Duodenal mucosa (tissue), 2 donors: ENCODE data around the gene BIRC5.

ENCODE experiments used
- H3K27ac ChIP-seq: one replicate; pipeline ENCODE4 v1.7.0; 2013; ENCODE audit warnings: low read depth, low read length
- H3K27me3 ChIP-seq, 2 donors: one replicate each; pipeline ENCODE4 v1.7.0; 2013; ENCODE audit warnings: low read length in 2 of 2, control low read depth in 1 of 2; ENCODE audit not compliant: insufficient read depth in 2 of 2, control insufficient read depth in 1 of 2
- H3K36me3 ChIP-seq, 2 donors: one replicate each; pipeline ENCODE4 v1.7.0; 2013; ENCODE audit warnings: low read length in 2 of 2, control low read depth in 1 of 2; ENCODE audit not compliant: insufficient read depth in 2 of 2, control insufficient read depth in 1 of 2
- H3K4me1 ChIP-seq, 2 donors: one replicate each; pipeline ENCODE4 v1.7.0; 2013; ENCODE audit warnings: low read length in 2 of 2, control low read depth in 1 of 2; ENCODE audit not compliant: insufficient read depth in 2 of 2, control insufficient read depth in 1 of 2
- H3K4me3 ChIP-seq, 2 donors: one replicate each; pipeline ENCODE4 v1.7.0; 2013; ENCODE audit warnings: low read length in 2 of 2, low read depth in 1 of 2
- H3K9ac ChIP-seq, 2 donors: one replicate each; pipeline ENCODE4 v1.7.0; 2013; ENCODE audit warnings: low read length in 2 of 2, low read depth in 1 of 2
- H3K9me3 ChIP-seq, 2 donors: one replicate each; pipeline ENCODE4 v1.7.0; 2013; ENCODE audit warnings: low read length in 2 of 2, control low read depth in 1 of 2; ENCODE audit not compliant: control insufficient read depth in 1 of 2

Gene BIRC5

DNA sequence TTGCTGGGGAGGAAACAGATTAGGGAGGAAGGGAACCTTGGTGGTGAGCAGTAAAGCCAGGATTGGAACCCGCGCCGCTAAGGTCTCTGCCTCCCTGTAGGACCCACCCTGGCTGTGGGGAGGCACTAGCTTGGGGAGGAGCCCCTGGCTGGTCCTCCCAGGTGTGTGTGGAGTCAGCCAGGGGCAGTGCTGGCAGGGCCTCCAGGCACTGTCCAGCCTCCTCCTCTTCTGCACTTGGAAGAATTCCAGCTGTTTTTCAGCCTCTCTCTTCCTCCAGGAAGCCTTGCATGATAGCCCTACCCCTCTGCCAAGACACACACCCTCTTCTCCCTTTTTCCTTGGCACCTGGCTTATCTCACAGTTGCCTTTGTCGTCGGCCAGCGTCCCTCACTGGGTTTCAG lies 52.2 kb downstream of the BIRC5 start:
- H3K4me3 ChIP-seq: no peak overlapping the region
- H3K4me1 ChIP-seq: peaks cover 27 to 28% of the 10 kb centered on the region in 2 donors
- H3K27ac ChIP-seq: no peak overlapping the region
- peaks cover 0 to 5% of the 10 kb centered on the region in 2 donors for H3K27me3 ChIP-seq
- H3K9ac ChIP-seq: no peak overlapping the region
- H3K36me3 ChIP-seq: no peaks in the 10 kb centered on the region
- H3K9me3 ChIP-seq: no peaks in the 10 kb centered on the region

GRCh38 chr17:78266771-78267170 lies 52.7 kb downstream of the BIRC5 start:
- Histone ChIP-seq H3K36me3 (no peaks in the 10 kb centered on the region), H3K4me1 (peaks cover 27 to 28% of the 10 kb centered on the region in 2 donors), H3K9ac (no peak overlapping the region), H3K27ac (no peak overlapping the region), H3K9me3 (no peaks in the 10 kb centered on the region), H3K27me3 (peaks cover 0 to 5% of the 10 kb centered on the region in 2 donors), H3K4me3 (no peak overlapping the region)

DNA sequence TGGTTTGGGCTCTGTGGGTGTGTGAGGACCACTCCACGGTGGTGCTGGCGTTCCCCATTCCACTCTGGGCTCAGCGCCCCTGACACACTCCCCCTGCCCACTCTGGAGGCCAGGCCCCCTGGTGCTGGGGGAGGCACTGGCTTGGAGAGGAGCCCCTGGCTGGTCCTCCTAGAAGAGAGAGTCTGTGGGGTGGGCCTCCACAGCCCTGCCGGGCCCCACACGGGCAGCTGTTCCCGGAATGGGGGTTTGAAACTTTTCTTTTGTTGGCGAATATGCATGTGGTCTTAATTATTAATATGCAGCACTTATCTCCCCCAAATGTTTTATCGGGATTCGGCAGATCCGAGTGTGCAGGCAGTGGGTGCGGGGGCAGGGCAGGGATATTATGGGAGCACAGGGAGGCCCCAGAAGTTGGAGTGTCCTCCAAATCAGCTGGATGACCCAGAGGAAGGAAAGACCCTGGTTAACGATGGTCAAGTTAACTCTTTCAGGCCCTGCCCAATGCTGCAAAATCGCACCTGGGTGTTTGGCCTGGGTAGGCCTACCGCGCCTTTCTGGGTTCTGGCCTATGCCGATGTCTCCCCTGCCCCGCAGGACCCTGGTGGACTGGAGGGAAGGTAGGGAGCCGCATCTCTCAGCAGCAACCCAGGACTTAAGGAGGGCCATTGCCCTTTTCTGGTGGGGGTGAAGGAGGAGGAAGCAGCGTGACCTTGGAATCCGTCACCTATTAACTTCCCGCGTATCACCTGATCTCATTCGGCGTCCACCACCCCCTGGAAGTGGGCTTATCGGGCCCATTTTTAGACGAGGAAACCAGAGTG lies 53.4 kb downstream of the BIRC5 start:
- peaks cover 27 to 33% of the 10 kb centered on the region in 2 donors for H3K4me1 ChIP-seq
- H3K9ac ChIP-seq: no peak overlapping the region
- no peaks in the 10 kb centered on the region for H3K9me3 ChIP-seq
- no peak overlapping the region for H3K27ac ChIP-seq
- H3K27me3 ChIP-seq: peaks cover 0 to 5% of the 10 kb centered on the region in 2 donors
- no peaks in the 10 kb centered on the region for H3K36me3 ChIP-seq
- no peak overlapping the region for H3K4me3 ChIP-seq

DNA sequence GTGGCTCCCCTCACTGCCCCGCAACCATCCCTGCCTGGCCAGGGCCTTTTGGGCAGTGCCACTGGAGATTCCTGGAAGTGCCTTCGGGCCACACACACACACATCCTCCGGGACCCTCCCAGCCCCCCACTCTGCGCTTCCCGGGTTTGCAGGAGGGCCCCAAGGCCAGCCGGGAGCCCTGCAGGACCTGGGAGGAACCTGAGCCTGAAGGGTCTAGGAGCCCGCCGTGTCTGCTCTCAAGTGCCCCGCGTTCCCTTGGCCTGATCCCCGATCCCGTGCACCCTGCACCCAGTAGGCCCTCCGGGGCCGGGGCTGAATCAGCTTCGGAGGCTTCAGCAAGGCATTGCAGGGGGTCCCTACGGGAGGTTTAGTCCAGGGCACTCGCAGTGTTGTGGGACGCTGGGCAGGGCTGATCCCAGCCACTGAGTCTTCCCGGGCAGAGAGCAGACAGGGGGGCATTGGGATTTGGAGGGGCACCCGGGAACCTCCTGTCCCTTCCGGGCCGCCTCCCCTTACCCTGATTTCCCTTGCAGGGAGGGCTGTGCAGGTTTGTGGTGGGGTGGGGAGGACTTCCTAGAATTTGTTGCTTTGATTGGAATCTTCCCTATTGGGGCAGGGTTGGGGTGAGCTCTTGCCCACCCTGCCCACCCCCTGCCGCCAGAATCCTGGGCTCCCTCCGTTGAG lies 54.3 kb downstream of the BIRC5 start:
- Histone ChIP-seq H3K36me3 (no peaks in the 10 kb centered on the region), H3K9ac (no peak overlapping the region), H3K4me3 (no peak overlapping the region), H3K4me1 (peaks cover 27 to 36% of the 10 kb centered on the region in 2 donors), H3K27me3 (peaks cover 0 to 5% of the 10 kb centered on the region in 2 donors), H3K27ac (no peak overlapping the region), H3K9me3 (no peaks in the 10 kb centered on the region)

DNA sequence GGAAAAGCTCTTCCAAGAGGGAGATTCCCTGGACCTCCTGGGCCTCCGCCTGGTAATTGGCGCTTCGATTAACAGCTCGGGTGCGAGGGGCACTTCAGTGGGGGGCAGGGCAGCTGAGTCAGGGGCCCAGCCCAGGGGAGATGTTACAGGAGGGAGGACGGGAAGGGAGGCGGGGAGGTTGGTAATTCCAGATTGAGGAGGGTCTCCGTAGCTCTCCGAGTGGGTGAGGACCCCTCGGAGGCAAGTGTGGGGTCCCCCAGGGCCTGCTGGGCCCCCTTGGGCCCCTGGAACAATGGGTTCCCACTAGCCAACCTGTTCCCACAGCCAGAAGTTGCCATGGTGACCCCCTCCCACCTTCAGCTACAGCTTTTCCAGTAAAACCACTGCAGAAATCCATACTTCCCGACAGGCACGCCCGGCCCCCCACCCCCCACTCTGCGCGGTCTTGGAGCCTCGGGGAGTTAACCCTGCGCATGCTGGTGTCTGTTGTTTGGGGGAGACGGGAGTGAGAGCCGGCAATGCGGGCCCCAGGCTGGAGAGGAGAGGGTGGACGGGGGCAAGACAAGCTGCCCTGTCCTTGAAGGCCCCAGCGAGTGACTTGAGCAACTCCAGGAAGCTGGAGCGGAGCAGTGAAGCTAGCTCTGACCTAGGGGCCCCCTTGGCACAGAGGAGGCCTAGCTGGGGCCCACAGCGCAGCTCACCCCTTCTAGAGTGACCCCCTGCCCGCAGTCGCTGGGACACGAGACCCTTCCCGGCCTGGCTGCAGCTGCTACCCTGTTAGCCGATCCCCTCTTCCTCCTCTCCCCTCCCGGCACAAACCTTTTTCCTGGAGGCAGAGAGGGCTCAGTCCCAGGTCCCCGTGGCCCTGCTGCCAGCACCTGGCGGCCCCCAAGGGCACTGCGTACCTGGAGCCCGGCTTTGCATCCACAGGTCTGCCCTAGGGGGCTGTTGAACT lies 55.2 kb downstream of the BIRC5 start:
- Histone ChIP-seq H3K4me3 (peak overlapping the region in 1 of 2 donors; percentile 15), H3K27me3 (peaks cover 0 to 5% of the 10 kb centered on the region in 2 donors), H3K9me3 (no peaks in the 10 kb centered on the region), H3K36me3 (no peaks in the 10 kb centered on the region), H3K9ac (no peak overlapping the region), H3K4me1 (peaks cover 22 to 30% of the 10 kb centered on the region in 2 donors), H3K27ac (no peak overlapping the region)

GRCh38 chr17:78269955-78270381 lies 55.9 kb downstream of the BIRC5 start:
- no peak overlapping the region for H3K4me3 ChIP-seq
- no peak overlapping the region for H3K27ac ChIP-seq

DNA sequence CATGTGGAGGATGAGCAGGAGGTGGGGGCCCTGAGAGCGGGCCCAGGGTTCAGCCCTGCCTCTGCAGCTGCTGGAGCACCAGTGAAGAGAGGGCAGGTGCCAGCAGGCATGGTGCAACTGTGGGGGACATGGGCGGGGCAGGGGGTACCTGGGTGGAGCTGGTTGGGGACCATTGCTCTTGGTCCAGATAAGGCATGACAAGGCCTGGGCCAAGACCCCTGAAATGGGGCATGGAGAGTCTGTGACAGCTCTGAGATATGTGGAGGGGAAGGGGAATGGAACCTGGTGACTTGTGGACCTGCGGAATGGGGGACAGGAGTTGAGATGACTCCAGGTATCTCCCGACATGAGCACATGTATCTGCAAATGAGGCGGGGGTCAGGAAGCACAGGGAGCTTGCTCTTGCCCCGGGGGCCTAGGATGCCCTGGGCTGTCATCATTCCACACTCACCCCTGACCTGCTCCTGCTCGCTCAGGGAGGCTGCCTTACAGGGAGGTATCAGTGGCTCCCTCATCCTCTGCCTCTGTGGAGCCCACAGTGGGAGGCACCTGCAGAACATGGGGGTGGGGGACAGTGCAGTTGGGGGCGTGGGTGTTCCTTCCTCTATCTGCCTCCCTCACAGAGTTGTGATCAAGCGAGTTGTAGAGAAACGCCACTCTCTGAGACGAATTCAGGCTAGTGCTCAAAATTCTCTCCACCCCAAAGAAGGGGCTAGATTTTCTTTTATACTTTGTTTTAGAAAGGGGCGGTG lies 57.5 kb downstream of the BIRC5 start:
- Histone ChIP-seq H3K36me3 (no peaks in the 10 kb centered on the region), H3K4me1 (peaks cover 19 to 21% of the 10 kb centered on the region in 2 donors), H3K9ac (no peak overlapping the region), H3K27me3 (peaks cover 0 to 5% of the 10 kb centered on the region in 2 donors), H3K27ac (no peak overlapping the region), H3K9me3 (no peaks in the 10 kb centered on the region), H3K4me3 (no peak overlapping the region)

More at GRCh38 chr17:78269955-78270381, 55.9 kb downstream of the BIRC5 start:
- Histone ChIP-seq H3K4me1 (peaks cover 22 to 30% of the 10 kb centered on the region in 2 donors), H3K9ac (no peak overlapping the region), H3K9me3 (no peaks in the 10 kb centered on the region), H3K27me3 (peaks cover 0 to 5% of the 10 kb centered on the region in 2 donors), H3K36me3 (no peaks in the 10 kb centered on the region)

DNA sequence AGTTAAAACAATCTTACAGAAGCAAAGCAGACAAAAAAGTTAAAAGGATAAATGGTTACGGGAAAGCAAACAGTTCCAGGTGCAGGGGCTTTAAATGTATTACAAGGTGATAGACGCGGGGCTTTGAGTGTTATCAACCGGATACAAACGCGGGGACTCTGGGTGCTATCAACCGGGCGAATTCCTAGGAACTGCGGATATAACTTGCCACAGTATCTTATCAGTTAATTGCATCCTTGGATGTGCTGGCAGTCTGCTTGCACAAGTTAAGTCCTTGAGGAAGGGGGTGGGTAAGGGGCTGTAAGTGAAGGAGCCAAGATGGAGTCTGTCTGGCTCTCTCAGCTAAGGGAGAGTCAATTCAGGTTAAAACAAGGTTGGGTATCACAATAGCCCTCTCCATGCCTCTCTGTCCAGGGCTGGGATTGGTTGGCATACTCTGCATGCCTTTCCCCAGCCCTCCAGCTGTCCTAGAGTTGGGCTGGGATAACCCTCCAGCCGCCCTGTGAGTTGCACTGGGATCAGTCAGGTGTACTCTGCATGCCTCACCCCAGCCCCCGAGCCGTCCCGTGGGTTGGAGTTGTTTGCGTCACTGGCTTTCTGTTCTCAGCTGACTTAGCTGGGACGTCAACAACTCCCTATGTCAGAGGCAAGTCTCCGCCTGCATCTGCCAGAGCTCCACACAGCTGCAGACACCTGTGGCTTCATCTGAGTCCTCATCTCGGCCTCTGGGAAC lies 58.3 kb downstream of the BIRC5 start:
- Histone ChIP-seq H3K9me3 (no peaks in the 10 kb centered on the region), H3K27ac (no peak overlapping the region), H3K27me3 (peaks cover 0 to 5% of the 10 kb centered on the region in 2 donors), H3K9ac (peak overlapping the region in 1 of 2 donors; percentile 29), H3K36me3 (no peaks in the 10 kb centered on the region), H3K4me1 (peaks cover 16 to 20% of the 10 kb centered on the region in 2 donors), H3K4me3 (peak overlapping the region; percentile 12 to 53)

GRCh38 chr17:78272914-78273258 lies 58.8 kb downstream of the BIRC5 start:
- H3K4me1 ChIP-seq: peaks cover 11 to 20% of the 10 kb centered on the region in 2 donors
- H3K4me3 ChIP-seq: peak overlapping the region; percentile 12 to 53
- no peak overlapping the region for H3K27ac ChIP-seq
- no peaks in the 10 kb centered on the region for H3K9me3 ChIP-seq
- no peaks in the 10 kb centered on the region for H3K36me3 ChIP-seq
- H3K9ac ChIP-seq: peak overlapping the region in 1 of 2 donors; percentile 29
- H3K27me3 ChIP-seq: peaks cover 0 to 5% of the 10 kb centered on the region in 2 donors
